ENCODE results near the gene PTGS1. TPM values are rescaled to one million over a fixed set of nuclear protein-coding genes. Genes with fewer than 3 reads are reported as not detected.
A peak's percentile ranks its signal among the peaks of the same experiment; 100 is the strongest.

The PTGS1 gene
- total RNA-seq, 4 donors from 2014 or later: 14.2 to 27.9 (median 20.2) TPM

DNA sequence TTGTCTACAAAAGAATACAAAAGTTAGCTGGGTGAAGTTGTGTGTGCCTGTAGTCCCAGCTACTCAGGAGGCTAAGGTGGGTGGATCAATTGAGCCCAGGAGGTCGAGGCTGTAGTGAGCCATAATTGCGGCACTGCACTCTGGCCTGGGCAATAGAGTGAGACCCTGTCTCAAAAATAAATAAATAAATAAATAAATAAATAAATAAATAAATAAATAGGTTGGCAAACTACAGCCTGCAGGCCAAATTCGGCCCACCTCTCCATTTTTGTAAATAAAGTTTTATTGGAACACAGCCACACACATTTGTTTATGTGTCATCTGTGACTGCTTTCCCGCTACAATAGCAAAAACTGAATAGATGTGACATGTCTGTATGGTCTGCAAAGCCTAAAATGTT lies 9.5 kb downstream of the PTGS1 start:
- Histone ChIP-seq H3K27me3 (no peaks in the 10 kb centered on the region), H3K27ac (no peak overlapping the region), H3K4me3 (no peak overlapping the region), H3K36me3 (no peaks in the 10 kb centered on the region), H3K4me1 (peaks cover 19 to 26% (median 25%) of the 10 kb centered on the region in 4 donors), H3K9me3 (no peaks in the 10 kb centered on the region)
- intact Hi-C loops (cut with DNase I; ENCODE audit: low total_unique reads): no loop called here
- WGBS, 2 donors (ENCODE audit: low coverage in 1 of 2): 83 to 86% methylated on average over 2 to 4 of the region's 4 CpGs
- DNase-seq: no peak
- in situ Hi-C loops (cut with MboI; ENCODE audit: low pct_ligation_motif_present in 1 of 4, low pct_unique_long_range_greater_than_20kb in 1 of 4, low sequenced_read_pairs in 3 of 4): no loop called here
- TF ChIP-seq POLR2A (IDR thresholded peaks at IDR 0.05) (no peak), POLR2AphosphoS5 (IDR thresholded peaks at IDR 0.05) (no peak), EP300 (IDR thresholded peaks at IDR 0.05; ENCODE audit: low read depth) (no peak)
- TF ChIP-seq, protein P1, sequence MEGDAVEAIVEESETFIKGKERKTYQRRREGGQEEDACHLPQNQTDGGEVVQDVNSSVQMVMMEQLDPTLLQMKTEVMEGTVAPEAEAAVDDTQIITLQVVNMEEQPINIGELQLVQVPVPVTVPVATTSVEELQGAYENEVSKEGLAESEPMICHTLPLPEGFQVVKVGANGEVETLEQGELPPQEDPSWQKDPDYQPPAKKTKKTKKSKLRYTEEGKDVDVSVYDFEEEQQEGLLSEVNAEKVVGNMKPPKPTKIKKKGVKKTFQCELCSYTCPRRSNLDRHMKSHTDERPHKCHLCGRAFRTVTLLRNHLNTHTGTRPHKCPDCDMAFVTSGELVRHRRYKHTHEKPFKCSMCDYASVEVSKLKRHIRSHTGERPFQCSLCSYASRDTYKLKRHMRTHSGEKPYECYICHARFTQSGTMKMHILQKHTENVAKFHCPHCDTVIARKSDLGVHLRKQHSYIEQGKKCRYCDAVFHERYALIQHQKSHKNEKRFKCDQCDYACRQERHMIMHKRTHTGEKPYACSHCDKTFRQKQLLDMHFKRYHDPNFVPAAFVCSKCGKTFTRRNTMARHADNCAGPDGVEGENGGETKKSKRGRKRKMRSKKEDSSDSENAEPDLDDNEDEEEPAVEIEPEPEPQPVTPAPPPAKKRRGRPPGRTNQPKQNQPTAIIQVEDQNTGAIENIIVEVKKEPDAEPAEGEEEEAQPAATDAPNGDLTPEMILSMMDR (IDR thresholded peaks at IDR 0.05): no peak

DNA sequence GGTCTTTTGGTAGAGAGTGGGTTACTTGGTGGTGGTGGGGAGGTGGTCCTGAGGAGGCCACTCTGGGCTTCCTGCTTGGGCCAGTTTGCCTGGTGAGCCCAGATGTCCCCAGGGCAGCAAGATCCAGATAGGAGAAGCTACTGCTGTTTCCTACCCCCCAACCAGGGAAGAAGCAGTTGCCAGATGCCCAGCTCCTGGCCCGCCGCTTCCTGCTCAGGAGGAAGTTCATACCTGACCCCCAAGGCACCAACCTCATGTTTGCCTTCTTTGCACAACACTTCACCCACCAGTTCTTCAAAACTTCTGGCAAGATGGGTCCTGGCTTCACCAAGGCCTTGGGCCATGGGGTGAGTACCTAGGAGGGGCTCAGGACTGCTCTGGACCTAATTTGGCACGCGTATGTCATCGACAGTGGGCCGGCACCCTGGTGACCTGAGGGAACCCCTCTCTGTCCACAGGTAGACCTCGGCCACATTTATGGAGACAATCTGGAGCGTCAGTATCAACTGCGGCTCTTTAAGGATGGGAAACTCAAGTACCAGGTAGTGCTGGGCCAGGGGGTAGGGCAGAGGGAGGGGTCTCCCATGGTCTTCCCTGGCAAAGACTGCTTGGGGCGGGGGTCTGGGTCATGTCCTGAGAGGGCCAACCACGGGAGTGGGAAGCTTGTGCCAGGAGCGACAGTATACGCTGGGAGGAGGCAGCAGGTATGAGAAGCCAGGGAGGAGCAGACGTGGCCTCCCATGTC lies 10.6 kb downstream of the PTGS1 start:
- no peak for DNase-seq
- 88% methylated on average over 14 of the region's 14 CpGs; no CpG with 5 or more reads in 1 of the 2 donors for WGBS, 2 donors (ENCODE audit: low coverage in 1 of 2)
- in situ Hi-C loops (cut with MboI; ENCODE audit: low pct_ligation_motif_present in 1 of 4, low pct_unique_long_range_greater_than_20kb in 1 of 4, low sequenced_read_pairs in 3 of 4): no loop called here
- peaks cover 8 to 15% (median 14%) of the 10 kb centered on the region in 4 donors for H3K4me1 ChIP-seq
- no peak overlapping the region for H3K27ac ChIP-seq
- H3K27me3 ChIP-seq: no peaks in the 10 kb centered on the region
- no peak overlapping the region for H3K4me3 ChIP-seq
- TF ChIP-seq, protein P1 (IDR thresholded peaks at IDR 0.05): no peak
- TF ChIP-seq POLR2A (IDR thresholded peaks at IDR 0.05) (no peak), POLR2AphosphoS5 (IDR thresholded peaks at IDR 0.05) (no peak), EP300 (IDR thresholded peaks at IDR 0.05; ENCODE audit: low read depth) (no peak)
- H3K9me3 ChIP-seq: no peaks in the 10 kb centered on the region
- intact Hi-C loops (cut with DNase I; ENCODE audit: low total_unique reads): no loop called here
- H3K36me3 ChIP-seq: no peaks in the 10 kb centered on the region

DNA sequence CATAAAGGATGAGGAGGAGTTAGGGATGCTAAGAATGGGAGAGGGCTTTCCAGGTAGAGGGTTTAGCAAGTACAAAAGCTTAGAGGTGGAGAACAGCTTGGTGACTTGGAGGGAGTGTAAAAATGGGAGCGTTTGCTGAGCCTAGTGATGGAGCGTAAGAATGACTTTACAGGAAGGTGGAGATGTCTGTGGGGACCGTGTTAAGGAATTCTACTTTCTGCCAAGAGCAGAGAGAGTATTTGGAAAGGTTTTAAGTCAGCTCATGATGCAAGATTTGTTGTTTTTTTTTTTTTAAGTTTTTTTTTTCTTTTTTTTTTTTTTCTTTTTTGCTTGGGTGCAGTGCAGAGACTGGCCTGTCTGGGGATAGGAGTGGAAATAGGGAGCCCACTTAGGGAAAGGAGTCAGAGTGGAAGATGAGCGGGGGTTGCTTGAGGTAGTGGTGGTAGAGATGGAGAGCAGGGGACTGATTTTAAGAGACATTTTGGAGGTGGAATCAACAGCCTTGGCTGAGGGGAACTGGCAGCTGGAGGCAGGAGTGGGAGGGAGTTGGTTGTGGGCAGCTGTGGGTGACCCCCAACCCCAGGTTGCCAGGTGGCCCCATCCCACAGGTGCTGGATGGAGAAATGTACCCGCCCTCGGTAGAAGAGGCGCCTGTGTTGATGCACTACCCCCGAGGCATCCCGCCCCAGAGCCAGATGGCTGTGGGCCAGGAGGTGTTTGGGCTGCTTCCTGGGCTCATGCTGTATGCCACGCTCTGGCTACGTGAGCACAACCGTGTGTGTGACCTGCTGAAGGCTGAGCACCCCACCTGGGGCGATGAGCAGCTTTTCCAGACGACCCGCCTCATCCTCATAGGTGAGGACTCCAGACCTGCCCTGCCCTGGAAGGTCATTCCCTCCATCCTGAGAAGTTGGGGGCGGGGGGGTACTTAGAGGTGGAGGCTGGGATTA lies 12.4 kb downstream of the PTGS1 start:
- 71 to 84% methylated on average over 6 to 16 of the region's 16 CpGs for WGBS, 2 donors (ENCODE audit: low coverage in 1 of 2)
- H3K4me1 ChIP-seq: peaks cover 0 to 5% (median 0%) of the 10 kb centered on the region in 4 donors
- H3K9me3 ChIP-seq: no peaks in the 10 kb centered on the region
- DNase-seq: no peak
- H3K4me3 ChIP-seq: no peak overlapping the region
- H3K27ac ChIP-seq: peak overlapping the region in 2 of 4 donors; percentile 14 to 23
- intact Hi-C loops (cut with DNase I; ENCODE audit: low total_unique reads) (no loop called here), in situ Hi-C loops (cut with MboI; ENCODE audit: low pct_ligation_motif_present in 1 of 4, low pct_unique_long_range_greater_than_20kb in 1 of 4, low sequenced_read_pairs in 3 of 4) (no loop called here)
- H3K27me3 ChIP-seq: no peaks in the 10 kb centered on the region
- TF ChIP-seq POLR2A (IDR thresholded peaks at IDR 0.05): no peak
- TF ChIP-seq POLR2AphosphoS5 (IDR thresholded peaks at IDR 0.05): no peak
- TF ChIP-seq, protein P1 (IDR thresholded peaks at IDR 0.05): no peak
- TF ChIP-seq EP300 (IDR thresholded peaks at IDR 0.05; ENCODE audit: low read depth): no peak
- no peaks in the 10 kb centered on the region for H3K36me3 ChIP-seq

DNA sequence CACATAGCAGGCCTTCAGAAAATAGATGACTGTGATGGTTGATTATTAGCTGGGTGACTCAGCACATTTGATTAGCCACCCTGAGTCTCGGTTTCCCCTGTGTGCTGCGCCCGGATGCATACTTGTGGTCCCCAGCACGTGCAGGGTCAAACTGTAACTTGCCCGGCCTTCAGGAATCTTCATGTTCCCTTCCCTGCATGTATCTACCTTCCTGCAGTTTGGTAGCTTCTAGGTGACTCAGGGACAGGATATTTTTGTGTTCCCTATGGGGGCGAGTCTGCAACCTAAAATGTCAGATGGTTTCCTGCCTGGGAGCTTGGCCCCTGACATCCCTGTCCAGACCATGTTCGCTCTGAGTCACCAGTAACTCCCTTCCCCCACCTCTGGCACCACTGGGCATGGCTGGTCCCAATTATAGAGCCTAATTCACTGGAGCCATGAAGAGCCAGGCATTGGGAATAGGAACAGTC lies 13.2 kb downstream of the PTGS1 start:
- no peak for DNase-seq

More for the DNA sequence above, 13.2 kb downstream of the PTGS1 start:
- no peaks in the 10 kb centered on the region for H3K36me3 ChIP-seq
- H3K4me1 ChIP-seq: peaks cover 0 to 6% (median 2%) of the 10 kb centered on the region in 4 donors
- no peak overlapping the region for H3K4me3 ChIP-seq
- H3K27ac ChIP-seq: peak overlapping the region in 1 of 4 donors; percentile 23
- no peak for TF ChIP-seq EP300 (IDR thresholded peaks at IDR 0.05; ENCODE audit: low read depth)
- no peaks in the 10 kb centered on the region for H3K27me3 ChIP-seq
- intact Hi-C loops (cut with DNase I; ENCODE audit: low total_unique reads): no loop called here
- in situ Hi-C loops (cut with MboI; ENCODE audit: low pct_ligation_motif_present in 1 of 4, low pct_unique_long_range_greater_than_20kb in 1 of 4, low sequenced_read_pairs in 3 of 4): no loop called here
- WGBS, 2 donors (ENCODE audit: low coverage in 1 of 2): 88 to 100% methylated on average over 2 to 7 of the region's 7 CpGs
- no peaks in the 10 kb centered on the region for H3K9me3 ChIP-seq
